Measurements from ENCODE around the gene RSKR. TPM values are rescaled to one million over a fixed set of nuclear protein-coding genes. Genes with fewer than 3 reads are reported as not detected.

The RSKR gene
- total and polyA plus RNA-seq, 2 experiments from 2014 or later: 2.8 to 16.2 TPM

- Histone ChIP-seq H3K27ac (no peak overlapping the region), H3K27me3 (no peaks in the 10 kb centered on the region), H3K4me3 (no peak overlapping the region)
These were observed 39.5 kb downstream of the RSKR start for GRCh38 chr17:28574526-28574925.

DNA sequence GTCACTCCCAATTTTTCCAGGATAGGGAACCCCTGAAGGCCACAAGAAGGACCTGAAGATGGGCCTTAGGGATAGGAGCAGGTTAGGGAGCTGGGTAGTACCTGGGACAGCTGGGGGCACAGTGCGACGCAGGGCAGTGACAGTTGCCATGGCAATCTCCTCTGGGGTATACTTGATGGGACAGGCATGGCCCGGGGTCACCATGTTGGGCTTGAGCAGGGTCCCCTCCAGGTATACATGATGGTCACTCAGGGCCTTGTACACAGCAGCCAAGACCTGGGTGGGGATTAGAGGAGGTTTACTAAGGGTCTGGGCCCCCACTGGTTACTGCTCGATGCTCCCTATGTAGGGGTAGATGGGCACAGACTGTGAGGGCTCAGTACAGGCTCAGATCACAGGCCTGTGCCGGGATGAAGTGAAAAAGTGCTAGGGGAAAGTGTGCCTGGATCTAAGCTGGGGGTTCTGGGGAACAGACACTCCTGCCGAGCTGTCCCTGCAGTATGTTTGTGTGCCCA lies 40.0 kb downstream of the RSKR start:
- no peaks in the 10 kb centered on the region for H3K27me3 ChIP-seq
- no peak for TF ChIP-seq CTCF (IDR thresholded peaks at IDR 0.05; ENCODE audit: low read depth, low read length)

More at GRCh38 chr17:28574526-28574925, 39.5 kb downstream of the RSKR start:
- Histone ChIP-seq H3K4me1 (ENCODE audit: low read depth) (peaks cover 23% of the 10 kb centered on the region), H3K9me3 (ENCODE audit: low read depth) (no peaks in the 10 kb centered on the region), H3K36me3 (peaks cover 7% of the 10 kb centered on the region)
- no peak for DNase-seq (ENCODE audit: low read depth in 1 of 2, low spot score in 1 of 2)
- TF ChIP-seq CTCF (IDR thresholded peaks at IDR 0.05; ENCODE audit: low read depth, low read length): no peak

GRCh38 chr17:28573521-28573920 lies 40.5 kb downstream of the RSKR start:
- no peaks in the 10 kb centered on the region for H3K27me3 ChIP-seq
- no peak overlapping the region for H3K27ac ChIP-seq
- DNase-seq (ENCODE audit: low read depth in 1 of 2, low spot score in 1 of 2): no peak
- peaks cover under 1% of the 10 kb centered on the region for H3K36me3 ChIP-seq
- H3K9me3 ChIP-seq (ENCODE audit: low read depth): no peaks in the 10 kb centered on the region
- TF ChIP-seq CTCF (IDR thresholded peaks at IDR 0.05; ENCODE audit: low read depth, low read length): no peak
- peaks cover 23% of the 10 kb centered on the region for H3K4me1 ChIP-seq (ENCODE audit: low read depth)
- no peak overlapping the region for H3K4me3 ChIP-seq

More for the DNA sequence above, 40.0 kb downstream of the RSKR start:
- Histone ChIP-seq H3K4me1 (ENCODE audit: low read depth) (peaks cover 23% of the 10 kb centered on the region), H3K27ac (no peak overlapping the region), H3K36me3 (peaks cover 5% of the 10 kb centered on the region), H3K4me3 (no peak overlapping the region), H3K9me3 (ENCODE audit: low read depth) (no peaks in the 10 kb centered on the region)
- no peak for DNase-seq (ENCODE audit: low read depth in 1 of 2, low spot score in 1 of 2)

- no peaks in the 10 kb centered on the region for H3K36me3 ChIP-seq
- no peak overlapping the region for H3K27ac ChIP-seq
- H3K27me3 ChIP-seq: no peaks in the 10 kb centered on the region
- no peak overlapping the region for H3K4me3 ChIP-seq
- no peak for TF ChIP-seq CTCF (IDR thresholded peaks at IDR 0.05; ENCODE audit: low read depth, low read length)
- no peak for DNase-seq (ENCODE audit: low read depth in 1 of 2, low spot score in 1 of 2)
- peaks cover 23% of the 10 kb centered on the region for H3K4me1 ChIP-seq (ENCODE audit: low read depth)
- H3K9me3 ChIP-seq (ENCODE audit: low read depth): no peaks in the 10 kb centered on the region
These were observed 41.0 kb downstream of the RSKR start for GRCh38 chr17:28573040-28573380.

GRCh38 chr17:28572259-28573039 lies 41.5 kb downstream of the RSKR start:
- H3K4me1 ChIP-seq (ENCODE audit: low read depth): peaks cover 23% of the 10 kb centered on the region

More at GRCh38 chr17:28572259-28573039, 41.5 kb downstream of the RSKR start:
- H3K9me3 ChIP-seq (ENCODE audit: low read depth): no peaks in the 10 kb centered on the region
- no peaks in the 10 kb centered on the region for H3K27me3 ChIP-seq
- H3K36me3 ChIP-seq: no peaks in the 10 kb centered on the region
- no peak for DNase-seq (ENCODE audit: low read depth in 1 of 2, low spot score in 1 of 2)
- H3K27ac ChIP-seq: no peak overlapping the region
- peak overlapping the region; percentile 92 for H3K4me3 ChIP-seq
- no peak for TF ChIP-seq CTCF (IDR thresholded peaks at IDR 0.05; ENCODE audit: low read depth, low read length)
